OCI-LY1 (cell line): ENCODE data around the gene BBX.

ENCODE experiments used
- CTCF ChIP-seq: fragments of 200-600 bp; sonication (generic), shearing (Covaris generic); IDR thresholded peaks from 2 replicates; pipeline ENCODE4 v1.5.1; 2017; ENCODE audit warnings: mild to moderate bottlenecking, antibody characterized with exemption, low read length, moderate library complexity, mixed read lengths
- EZH2 ChIP-seq: fragments of 200-600 bp; sonication (generic), shearing (Covaris generic); IDR thresholded peaks from 2 replicates; pipeline ENCODE4 v1.8.0; 2017; ENCODE audit warnings: borderline replicate concordance, mixed run types, mild to moderate bottlenecking, antibody characterized with exemption, low read length, moderate library complexity, mixed read lengths

DNA sequence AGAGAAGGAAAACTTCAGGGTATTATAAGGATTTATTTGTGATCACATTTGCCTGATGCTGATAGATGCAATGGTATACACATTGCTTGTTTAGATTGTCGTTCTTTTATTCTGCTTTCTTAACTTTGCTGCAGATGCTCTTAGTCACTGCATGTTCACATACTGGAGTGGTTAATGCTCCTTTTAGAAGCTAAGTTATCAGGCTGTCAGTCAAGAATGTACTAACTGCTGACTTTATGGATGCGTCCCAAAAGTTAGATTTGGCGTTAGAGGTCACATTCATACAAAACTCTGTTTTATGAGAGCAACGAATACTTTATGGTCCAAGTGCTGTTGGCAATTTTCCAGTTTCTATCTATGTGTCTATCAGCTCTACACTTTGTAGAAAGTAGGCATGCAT, 160.7 kb downstream of the BBX start:
- TF ChIP-seq CTCF (no peak), EZH2 (no peak)
